Panc1 (cell line): ENCODE results near the gene ADIPOR2. TPM values are rescaled to one million over a fixed set of nuclear protein-coding genes. Genes with fewer than 3 reads are reported as not detected.
"Not testable (repeated sequence)": the region's sequence is repeated elsewhere in the genome, so short reads cannot be mapped to it uniquely, and the experiment has no call there.

ENCODE experiments used
- ATAC-seq: fragments of 200-7000 bp; cut with Tn5 transposase; 2 replicates; pipeline ENCODE4 v1.9.1; 2020; ENCODE audit warnings: mild to moderate bottlenecking, moderate library complexity
- BruUV-seq: library from RNA; stranded (reverse); fragments of 400-500 nt; replicated peaks from 2 replicates; lab custom pipeline; 2021; lab: Mats Ljungman, UMichigan
- CTCF ChIA-PET: fragments of 300-600 bp; sonication (Branson Sonifier 250); formaldehyde crosslinking; loops from one replicate; lab custom pipeline; 2022; ENCODE audit warnings: antibody characterized with exemption; lab: Charles Lee
- POLR2A ChIA-PET: fragments of 300-600 bp; sonication (Branson Sonifier 250); formaldehyde crosslinking; loops from one replicate; lab custom pipeline; 2022; ENCODE audit warnings: antibody characterized with exemption; lab: Charles Lee
- DNase-seq: peaks from one replicate; pipeline ENCODE4 v3.0.0-alpha.2; 2010; ENCODE audit warnings: low read depth, low spot score
- H3K27ac ChIP-seq: 2 replicates; pipeline ENCODE4 v1.5.1; 2011; ENCODE audit warnings: mild to moderate bottlenecking, low read length, inconsistent platforms
- H3K27me3 ChIP-seq: fragments of 200-500 bp; sonication (Bioruptor generic); 2 replicates; pipeline ENCODE4 v1.6.0; 2014; ENCODE audit warnings: low read length, inconsistent platforms; ENCODE audit not compliant: control insufficient read depth, insufficient read depth
- H3K36me3 ChIP-seq: fragments of 200-500 bp; sonication (Bioruptor generic); 2 replicates; pipeline ENCODE4 v1.5.1; 2014; ENCODE audit warnings: inconsistent platforms, mild to moderate bottlenecking, low read length, moderate library complexity; ENCODE audit not compliant: control insufficient read depth, insufficient read depth
- H3K4me1 ChIP-seq: 2 replicates; pipeline ENCODE4 v1.5.1; 2011; ENCODE audit warnings: inconsistent platforms, mild to moderate bottlenecking, low read length, moderate library complexity; ENCODE audit not compliant: control insufficient read depth, insufficient read depth
- H3K4me3 ChIP-seq, 2 experiments: 2 replicates each; pipeline ENCODE4 v1.5.1; 2011 to 2012; ENCODE audit warnings: low read depth in 2 of 2, low read length in 2 of 2, mild to moderate bottlenecking in 2 of 2, inconsistent platforms in 1 of 2, moderate library complexity in 1 of 2
- H3K9me3 ChIP-seq: fragments of 200-500 bp; sonication (Bioruptor generic); 2 replicates; pipeline ENCODE4 v1.5.1; 2014; ENCODE audit warnings: low read depth, mild to moderate bottlenecking, inconsistent platforms, low read length, moderate library complexity; ENCODE audit not compliant: control insufficient read depth, insufficient read depth
- CTCF ChIP-seq: fragments of 450-650 bp; IDR thresholded peaks from 2 replicates; pipeline ENCODE4 v1.5.1; 2017; ENCODE audit warnings: mild to moderate bottlenecking
- POLR2AphosphoS5 ChIP-seq: IDR thresholded peaks from 2 replicates; pipeline ENCODE4 v1.6.1; 2012; ENCODE audit warnings: mild to moderate bottlenecking, low read depth, low read length, moderate library complexity
- REST ChIP-seq, 2 experiments: IDR thresholded peaks; 2 replicates each; pipeline ENCODE4 v1.6.1; 2011 to 2012; ENCODE audit warnings: low read depth in 2 of 2, control low read depth in 1 of 2, low read length in 1 of 2, mild to moderate bottlenecking in 1 of 2, moderate library complexity in 1 of 2; ENCODE audit not compliant: insufficient read depth in 1 of 2
- SIN3A ChIP-seq: IDR thresholded peaks from 2 replicates; pipeline ENCODE4 v1.6.1; 2012; ENCODE audit warnings: low read depth, mild to moderate bottlenecking, low read length, moderate library complexity, borderline replicate concordance; ENCODE audit not compliant: insufficient read depth
- TCF7L2 ChIP-seq: IDR thresholded peaks from 2 replicates; pipeline ENCODE4 v1.6.1; 2011; ENCODE audit warnings: mild to moderate bottlenecking, low read depth, low read length, inconsistent platforms
- in situ Hi-C: cut with HindIII; loops from 2 replicates; pipeline ENCODE4 v1.10.0; 2016; ENCODE audit warnings: low sequenced_read_pairs, low pct_unique_long_range_greater_than_20kb
- intact Hi-C: fragments of 100-400 bp; cut with micrococcal nuclease; formaldehyde crosslinking; loops from one replicate; pipeline ENCODE4 v1.10.0; 2022; ENCODE audit not compliant: unreplicated experiment
- total RNA-seq: library from RNA; stranded (reverse); gene quantifications from one replicate; pipeline ENCODE4 v1.2.1, GENCODE V29; 2021; ENCODE audit not compliant: unreplicated experiment

Gene ADIPOR2
- total RNA-seq, 1 experiment from 2014 or later: 76.0 TPM

GRCh38 chr12:1733712-1734111 is 42.8 kb downstream of the ADIPOR2 start:
- H3K4me3 ChIP-seq, H3K4me1 ChIP-seq, DNase-seq, ATAC-seq, H3K27me3 ChIP-seq, BruUV-seq, POLR2A ChIA-PET, H3K36me3 ChIP-seq, H3K27ac ChIP-seq, in situ Hi-C loops, H3K9me3 ChIP-seq, intact Hi-C loops, CTCF ChIA-PET: not testable (repeated sequence)

GRCh38 chr12:1737652-1738286 is 46.9 kb downstream of the ADIPOR2 start:
- BruUV-seq: no TSS peak
- Histone ChIP-seq H3K4me3 (no peak overlapping the region), H3K27ac (no peak overlapping the region), H3K9me3 (no peaks in the 10 kb centered on the region), H3K4me1 (peaks cover 2% of the 10 kb centered on the region; the same call in 1 of the 2 replicates), H3K27me3 (no peaks in the 10 kb centered on the region), H3K36me3 (no peaks in the 10 kb centered on the region)
- intact Hi-C loops: no loop called here
- TF ChIP-seq REST (IDR thresholded peaks at IDR 0.05; ENCODE audit: insufficient read depth in 1 of 2, low read depth in 2 of 2, low read length in 1 of 2): no peak
- TF ChIP-seq TCF7L2: no peak
- TF ChIP-seq CTCF: no peak
- TF ChIP-seq POLR2AphosphoS5: no peak
- no peak for TF ChIP-seq SIN3A
- DNase-seq (no peak), ATAC-seq (no peak)
- POLR2A ChIA-PET: no interaction called here
- in situ Hi-C loops: no loop called here
- CTCF ChIA-PET: no interaction called here

- ChIA-PET POLR2A (no interaction called here), CTCF (no interaction called here)
- no peak for TF ChIP-seq REST (IDR thresholded peaks at IDR 0.05; ENCODE audit: insufficient read depth in 1 of 2, low read depth in 2 of 2, low read length in 1 of 2)
- TF ChIP-seq POLR2AphosphoS5: no peak
- no peak for TF ChIP-seq TCF7L2
- TF ChIP-seq SIN3A: no peak
- TF ChIP-seq CTCF: no peak
- H3K27ac ChIP-seq: no peak overlapping the region
- H3K9me3 ChIP-seq: no peaks in the 10 kb centered on the region
- DNase-seq (no peak), ATAC-seq (no peak)
- no peaks in the 10 kb centered on the region for H3K36me3 ChIP-seq
- H3K27me3 ChIP-seq: no peaks in the 10 kb centered on the region
- in situ Hi-C loops: no loop called here
- no TSS peak for BruUV-seq
- intact Hi-C loops: no loop called here
- H3K4me3 ChIP-seq: no peak overlapping the region
- H3K4me1 ChIP-seq: no peaks in the 10 kb centered on the region
Observed at GRCh38 chr12:1738446-1738845, 47.6 kb downstream of the ADIPOR2 start.
